SK-N-SH (cell line): ENCODE results near the gene CHID1.

Experiments
- EP300 ChIP-seq, 2 experiments: IDR thresholded peaks; 2 replicates each; pipeline versions ENCODE4 v1.4.0 to v1.6.1; 2012; ENCODE audit warnings: borderline replicate concordance in 1 of 2, low read depth in 1 of 2, low read length in 1 of 2
- NFIC ChIP-seq: IDR thresholded peaks from 2 replicates; pipeline ENCODE4 v1.4.0; 2012; ENCODE audit warnings: borderline replicate concordance

- peak in 1 of 2 experiments; percentile 74; a peak in 1 of 4 replicates for TF ChIP-seq EP300 (IDR thresholded peaks at IDR 0.05; ENCODE audit: borderline replicate concordance in 1 of 2, low read depth in 1 of 2, low read length in 1 of 2)
- TF ChIP-seq NFIC: peak; percentile 33; the same call in 1 of the 2 replicates
Measured at GRCh38 chr11:843818-844692, 66.6 kb downstream of the CHID1 start.
